GM18861 (cell line): ENCODE results near the gene DACH1.
"Not testable (repeated sequence)": the region's sequence is repeated elsewhere in the genome, so short reads cannot be mapped to it uniquely, and the experiment has no call there.

Experiments used
- ATAC-seq: cut with Tn5 transposase; IDR thresholded peaks from one replicate; pipeline ENCODE4 v1.9.1; 2021; ENCODE audit not compliant: unreplicated experiment

DACH1 gene

DNA sequence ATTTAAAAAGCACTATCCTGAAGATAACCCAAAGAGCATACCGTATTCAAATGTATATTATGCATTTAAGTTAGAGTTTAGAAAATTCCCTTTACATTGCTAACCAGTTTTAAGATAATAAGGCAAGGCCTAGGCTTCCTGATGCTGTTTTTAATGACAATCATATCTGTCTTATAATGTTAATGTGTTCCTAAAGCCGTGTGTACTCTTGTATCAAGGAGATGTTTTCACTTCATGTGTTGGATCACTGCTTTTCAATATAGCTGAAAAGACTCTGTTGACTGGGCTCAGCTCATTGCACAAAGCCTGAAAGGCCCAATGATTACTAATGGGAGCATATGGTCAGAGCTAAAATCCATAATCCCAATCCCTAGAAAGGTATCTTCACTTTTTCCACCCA is 81.6 kb downstream of the DACH1 start:
- ATAC-seq = no peak

DNA sequence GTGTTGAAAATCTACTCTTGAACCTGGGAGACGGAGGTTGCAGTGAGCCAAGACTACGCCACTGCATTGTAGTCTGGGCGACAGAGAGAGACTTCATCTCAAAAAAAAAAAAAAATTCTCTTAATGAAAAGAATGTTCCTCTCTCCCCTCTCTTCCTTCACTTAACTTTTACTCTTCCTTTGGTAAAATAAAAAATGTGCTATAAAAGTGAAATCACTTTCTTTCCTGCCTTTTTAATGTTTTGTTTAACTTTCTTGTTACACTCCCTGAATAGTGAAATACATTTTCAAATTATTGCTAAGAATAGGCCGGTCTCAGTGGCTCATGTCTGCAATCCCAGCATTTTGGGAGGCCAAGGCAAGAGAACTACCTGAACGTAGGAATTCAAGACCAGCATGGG is 86.5 kb downstream of the DACH1 start:
- no peak for ATAC-seq

DNA sequence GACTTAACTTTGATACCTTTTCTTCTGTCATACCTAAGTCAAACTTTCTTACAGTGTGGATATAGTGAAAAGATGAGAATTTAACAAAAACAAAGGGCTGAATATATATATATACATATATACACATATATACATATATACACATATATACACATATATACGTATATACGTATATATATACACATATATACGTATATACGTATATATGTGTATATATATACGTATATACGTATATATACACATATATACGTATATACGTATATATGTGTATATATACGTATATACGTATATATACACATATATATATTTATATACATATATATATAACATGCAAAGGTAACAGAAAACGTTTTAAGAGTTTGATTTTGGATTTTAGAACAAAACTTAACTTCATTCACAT is 88.0 kb downstream of the DACH1 start:
- ATAC-seq = not testable (repeated sequence)

DNA sequence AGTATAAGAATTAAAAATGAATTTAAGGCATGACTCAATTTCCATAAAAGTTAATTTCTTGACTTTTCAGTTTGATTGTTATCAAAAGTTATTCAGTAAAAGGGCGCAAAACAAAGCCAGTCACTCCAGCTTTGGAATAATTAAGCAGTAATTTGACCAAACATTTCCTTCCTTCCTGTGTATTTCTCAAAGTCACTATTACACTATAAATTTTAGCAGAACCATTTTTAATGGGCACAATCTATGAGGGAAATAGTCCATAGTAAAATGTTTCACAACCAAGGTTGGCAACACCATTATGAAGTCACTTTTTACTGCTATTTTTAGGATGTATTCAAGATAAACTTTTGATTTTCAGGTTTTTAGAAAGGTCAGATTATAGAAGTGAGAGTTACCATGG is 91.0 kb downstream of the DACH1 start:
- no peak for ATAC-seq

DNA sequence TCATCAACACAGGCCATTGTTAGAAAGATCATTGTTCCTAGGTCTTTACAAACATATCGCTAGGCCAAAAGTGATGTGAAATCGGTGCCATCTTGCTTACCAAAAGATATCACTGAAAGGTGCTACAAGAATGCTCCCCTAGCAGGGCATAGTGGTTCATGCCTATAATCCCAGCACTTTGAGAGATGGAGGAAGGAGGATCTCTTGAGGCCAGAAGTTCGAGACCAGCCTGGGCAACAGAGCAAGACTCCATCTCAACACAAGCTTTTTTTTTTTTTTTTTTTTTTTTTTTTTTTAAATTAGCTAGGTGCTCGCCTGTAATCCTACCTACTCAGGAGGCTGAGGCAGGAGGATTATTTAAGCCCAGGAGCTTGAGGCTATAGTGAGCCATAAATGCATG is 92.1 kb downstream of the DACH1 start:
- no peak for ATAC-seq

DNA sequence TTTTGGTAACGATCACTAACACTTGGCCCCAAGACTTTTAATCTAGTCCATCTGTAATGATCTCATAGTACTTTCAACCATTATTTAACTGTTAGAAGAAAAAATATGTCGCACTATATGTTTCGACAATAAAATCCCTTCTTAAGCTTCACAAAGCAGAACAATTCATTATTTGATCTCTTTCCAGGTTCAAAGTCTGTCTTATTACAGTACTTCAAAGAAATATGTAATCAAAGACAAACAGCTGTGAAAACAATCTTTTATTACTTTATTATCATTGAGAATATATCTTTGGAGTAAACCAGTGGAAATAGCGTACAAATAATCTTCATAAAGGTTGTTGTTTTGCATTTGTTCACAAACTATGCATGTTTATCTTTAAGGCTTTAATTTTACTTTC is 93.5 kb downstream of the DACH1 start:
- ATAC-seq = no peak

DNA sequence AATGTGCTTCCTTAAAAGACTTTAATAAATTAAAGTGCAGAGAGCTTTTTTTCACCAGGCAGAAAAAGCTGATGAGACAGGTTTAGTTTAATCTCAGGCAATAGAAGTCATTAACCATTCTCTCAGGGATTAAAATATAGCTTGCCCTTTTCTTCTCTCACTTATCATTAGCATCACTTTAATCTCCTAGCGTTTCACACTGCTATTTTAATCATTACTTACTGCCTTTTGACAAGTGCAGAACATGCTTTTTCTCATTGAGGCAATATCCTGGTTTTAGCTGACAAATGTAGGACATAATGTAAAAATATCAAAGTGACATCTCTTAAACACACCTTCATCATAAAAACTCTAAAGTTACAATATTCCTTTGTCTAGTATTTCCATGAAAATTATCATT is 94.6 kb downstream of the DACH1 start:
- ATAC-seq = no peak

DNA sequence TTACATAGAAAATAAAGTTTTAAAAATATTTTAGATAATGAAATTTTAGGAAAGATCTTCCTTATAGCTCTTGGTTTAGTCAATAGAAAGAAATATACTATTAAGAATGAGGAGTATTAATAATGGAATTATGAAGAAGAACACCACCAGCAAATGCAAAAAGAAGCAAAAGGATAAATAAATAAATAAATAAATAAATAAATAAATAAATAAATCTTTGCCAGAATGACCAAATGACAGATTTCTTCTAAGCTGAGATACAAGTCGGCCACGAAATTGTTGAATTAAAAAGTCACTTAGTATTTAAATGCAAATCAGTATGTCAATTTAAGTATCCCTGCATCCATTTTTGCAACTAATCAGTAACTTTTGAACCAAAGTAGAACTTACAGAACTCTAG is 95.9 kb downstream of the DACH1 start:
- no peak for ATAC-seq

DNA sequence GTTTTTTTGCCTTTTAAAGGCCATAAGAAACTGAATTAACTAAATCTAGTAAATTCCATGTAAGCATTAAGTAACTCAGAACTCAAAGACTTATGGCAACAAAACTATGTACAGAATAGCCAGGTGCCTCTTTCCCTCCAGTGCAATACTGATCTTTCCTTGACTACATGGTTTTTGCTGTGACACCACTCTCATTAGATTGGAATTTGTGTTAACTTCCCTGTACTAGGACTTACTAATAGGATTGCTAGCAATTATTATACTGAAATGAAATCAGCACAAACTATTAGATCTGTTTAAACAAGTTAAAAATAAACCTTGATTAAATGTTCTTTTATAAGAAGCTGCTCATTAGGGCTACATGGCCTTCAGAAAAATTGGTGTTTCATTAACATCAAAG is 96.3 kb downstream of the DACH1 start:
- no peak for ATAC-seq

DNA sequence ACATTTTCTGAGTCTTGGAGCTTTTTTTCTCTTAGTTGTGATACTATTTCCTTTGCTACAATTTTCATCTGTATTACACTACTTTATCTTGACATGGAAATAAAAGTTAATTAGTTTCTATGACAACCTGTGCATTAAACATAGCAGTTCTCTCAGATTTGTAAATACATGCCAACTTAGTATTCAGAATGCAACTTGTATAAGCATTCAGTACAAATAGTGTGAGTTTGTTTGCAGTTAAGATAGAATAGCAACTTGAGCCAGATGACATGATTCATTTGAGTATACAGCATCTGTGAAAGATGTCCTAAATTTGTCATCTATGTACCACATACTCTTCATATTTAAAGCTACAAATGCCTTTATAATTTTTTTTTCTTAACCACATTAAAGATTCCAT is 98.1 kb downstream of the DACH1 start:
- ATAC-seq = no peak

DNA sequence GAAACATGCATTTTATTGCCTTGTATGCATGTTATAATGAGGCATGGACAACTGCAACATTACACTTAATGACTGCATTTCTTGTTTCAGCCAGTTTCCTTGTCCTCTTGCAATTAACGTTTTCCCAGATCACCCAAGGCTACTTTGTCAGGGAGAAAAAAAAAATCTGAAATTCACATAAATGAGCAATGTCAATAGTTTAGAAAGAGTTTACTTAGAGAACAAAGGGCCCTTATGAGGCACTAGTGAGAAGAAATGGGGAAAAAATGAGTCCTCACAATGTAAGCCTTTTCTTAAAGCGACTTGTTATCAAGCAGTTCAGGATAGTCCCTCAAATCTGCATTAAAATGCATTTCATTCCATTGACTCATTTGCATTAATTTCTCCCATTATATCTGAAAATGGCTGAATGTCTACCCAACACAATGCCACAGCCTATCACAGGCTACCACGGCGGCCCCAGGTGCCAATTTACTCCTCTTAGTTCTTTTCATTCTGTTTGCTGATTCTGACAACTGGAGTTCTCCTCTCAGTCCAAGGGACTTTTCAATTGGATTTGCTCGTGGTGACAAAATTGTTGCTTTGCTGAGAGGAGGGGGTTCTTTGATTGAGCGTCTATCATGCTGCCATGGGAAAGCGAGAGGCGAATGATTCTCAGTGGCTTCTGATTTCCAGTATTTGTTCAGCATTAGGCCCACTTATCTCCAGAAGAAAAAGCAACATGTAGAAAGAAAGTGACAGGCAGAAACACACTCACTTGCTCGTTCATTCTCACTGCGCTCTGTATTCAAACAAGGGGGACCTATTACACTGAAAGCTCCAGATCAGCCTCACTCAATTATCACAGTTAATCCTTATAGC is 107.1 kb downstream of the DACH1 start:
- no peak for ATAC-seq

DNA sequence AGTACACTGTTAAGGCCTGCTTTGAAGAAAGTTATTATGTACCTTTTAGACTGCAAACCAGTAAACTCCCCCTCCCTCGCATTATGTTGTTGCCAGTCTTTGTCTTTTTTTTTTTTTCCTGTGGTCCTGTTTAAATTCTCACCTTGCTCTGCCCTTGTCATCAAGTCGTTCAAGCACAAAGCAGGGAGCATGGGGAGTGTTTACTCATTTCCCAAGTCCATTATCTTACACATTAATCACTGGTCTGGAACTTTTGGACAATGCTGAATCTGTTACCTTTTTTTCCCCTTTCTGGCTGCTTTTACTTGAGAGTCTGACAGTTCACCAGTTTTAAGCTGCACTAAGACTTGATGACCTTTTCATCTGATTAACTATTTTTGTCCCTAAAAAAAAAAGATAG is 108.2 kb downstream of the DACH1 start:
- no peak for ATAC-seq

DNA sequence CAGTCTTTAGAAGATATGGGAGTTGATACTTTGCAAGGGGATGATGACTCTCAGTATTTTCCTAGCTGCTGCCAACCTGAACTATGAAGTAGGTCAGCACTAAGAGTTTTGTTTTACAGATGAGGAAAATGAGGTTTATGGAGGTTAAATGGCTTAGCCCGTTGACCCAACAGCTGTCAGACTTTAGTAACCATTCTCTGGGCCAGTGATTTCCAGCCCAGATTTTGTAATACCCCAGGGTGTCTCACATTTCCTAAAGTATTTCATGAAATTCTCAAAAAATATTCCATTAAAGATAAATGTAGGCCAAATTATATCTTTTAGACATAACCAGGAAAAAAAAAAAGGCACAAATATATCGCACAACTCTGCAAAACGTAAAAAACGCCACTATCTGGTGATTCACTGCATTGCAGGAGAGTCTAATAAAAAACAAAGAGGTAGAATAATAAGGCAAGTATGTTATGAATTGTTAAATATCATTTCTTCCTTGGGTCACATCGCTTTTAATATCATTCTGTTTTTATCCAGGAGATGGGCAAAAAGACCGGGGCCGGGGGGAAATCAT is 112.5 kb downstream of the DACH1 start:
- no peak for ATAC-seq

DNA sequence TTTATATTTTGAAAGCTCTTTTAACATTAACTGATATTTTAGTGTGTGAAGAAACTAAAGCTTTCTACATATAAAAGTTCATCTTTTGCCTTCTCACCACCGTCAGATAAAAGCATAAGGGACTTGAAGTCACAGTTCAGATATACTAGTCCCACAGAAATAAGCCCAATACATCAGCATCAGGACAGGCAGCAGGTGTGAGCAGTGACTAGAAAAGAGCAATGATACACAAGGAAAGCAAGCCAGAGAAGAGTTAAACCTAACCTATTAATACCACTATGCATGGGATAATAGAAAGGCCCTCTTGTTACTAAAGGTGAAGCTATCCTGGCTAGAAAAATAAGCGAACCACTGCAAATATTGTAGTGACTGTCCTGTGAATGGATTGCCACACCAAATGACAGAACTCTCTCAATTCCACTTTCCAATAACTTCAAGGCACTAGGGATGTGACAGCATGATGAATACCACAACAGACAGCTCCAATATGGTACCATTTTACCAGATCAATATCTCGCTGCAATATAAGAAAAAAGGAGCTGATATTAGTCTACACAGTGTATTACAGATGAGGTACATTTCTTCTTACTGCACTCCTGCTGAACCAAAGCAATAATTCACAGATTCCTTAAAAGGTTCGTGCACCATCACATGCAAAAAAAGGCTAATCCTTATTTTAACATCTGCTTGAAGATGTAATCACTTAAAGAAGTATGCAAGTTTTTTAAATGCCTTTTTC is 114.1 kb downstream of the DACH1 start:
- no peak for ATAC-seq

DNA sequence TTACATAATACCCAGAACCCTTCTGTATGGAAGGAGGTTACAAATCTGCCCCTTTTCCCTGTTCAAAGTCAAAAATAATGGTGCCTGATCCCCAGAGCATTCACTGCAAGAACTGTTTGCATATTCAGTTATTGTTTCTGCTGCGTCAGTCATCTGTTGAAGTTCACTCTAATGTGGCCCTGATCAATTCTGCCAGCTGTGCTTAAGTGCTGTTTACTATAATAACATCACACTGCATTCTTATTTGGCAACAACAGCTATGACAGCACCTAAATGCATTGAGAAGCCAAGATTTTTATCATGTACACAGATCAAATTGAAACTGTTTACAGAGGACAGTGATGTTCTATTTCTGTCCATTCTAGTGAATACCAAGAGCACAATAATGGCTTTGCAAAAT is 115.9 kb downstream of the DACH1 start:
- ATAC-seq = no peak

DNA sequence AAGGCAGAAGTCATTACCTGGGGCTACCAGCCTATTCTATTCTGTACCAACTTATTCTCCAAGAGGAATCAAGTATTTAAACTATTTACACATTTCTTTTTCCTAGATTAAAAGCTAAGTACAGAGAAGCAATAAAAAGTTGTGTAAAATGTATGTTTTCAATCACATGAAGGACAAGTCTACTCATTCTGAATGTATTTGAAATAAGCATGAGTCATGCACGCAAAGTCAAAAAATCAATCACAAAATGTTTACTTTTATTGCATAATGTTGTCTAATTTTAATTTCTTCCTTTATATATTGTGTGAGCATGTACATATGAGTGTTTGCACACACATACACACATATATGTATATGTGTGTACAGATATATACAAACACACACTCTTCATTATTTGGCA is 136.7 kb downstream of the DACH1 start:
- ATAC-seq = no peak

DNA sequence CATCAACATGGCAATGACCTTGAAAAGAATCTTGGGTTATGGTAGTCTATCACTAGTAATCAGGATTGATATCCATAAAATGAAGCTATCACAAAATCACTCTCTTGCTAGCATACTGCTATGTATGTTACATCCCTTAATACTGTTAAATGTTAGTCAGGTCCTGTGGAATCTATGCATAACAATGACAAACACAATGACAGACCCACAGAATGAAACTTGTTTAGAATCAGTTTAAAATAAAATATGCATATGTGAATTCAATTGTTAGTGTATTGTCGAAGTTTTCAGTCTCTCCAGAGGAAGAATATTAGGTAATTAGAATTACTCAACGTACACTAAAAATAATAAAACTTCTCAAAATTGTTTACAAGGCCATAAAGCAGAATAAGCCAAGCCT is 137.6 kb downstream of the DACH1 start:
- ATAC-seq = no peak

DNA sequence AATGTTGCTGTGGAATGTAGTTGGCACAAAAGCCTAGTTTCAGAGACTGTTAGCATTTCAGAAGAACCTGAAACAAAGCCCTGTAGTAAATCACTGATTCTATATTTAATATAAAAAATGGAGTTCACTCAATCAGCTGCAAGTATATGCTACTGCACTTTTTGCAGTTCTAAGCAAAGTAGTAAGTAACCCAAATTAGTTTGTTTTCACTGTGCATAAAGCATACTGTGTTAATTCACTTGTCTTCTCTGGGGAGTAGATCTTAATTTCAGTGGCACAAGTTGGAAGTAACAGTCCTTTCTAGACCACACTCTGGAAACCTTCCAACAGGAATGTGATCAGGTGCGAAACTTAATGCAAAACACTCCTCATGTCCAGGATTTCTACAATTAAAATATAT is 139.3 kb downstream of the DACH1 start:
- ATAC-seq = no peak

DNA sequence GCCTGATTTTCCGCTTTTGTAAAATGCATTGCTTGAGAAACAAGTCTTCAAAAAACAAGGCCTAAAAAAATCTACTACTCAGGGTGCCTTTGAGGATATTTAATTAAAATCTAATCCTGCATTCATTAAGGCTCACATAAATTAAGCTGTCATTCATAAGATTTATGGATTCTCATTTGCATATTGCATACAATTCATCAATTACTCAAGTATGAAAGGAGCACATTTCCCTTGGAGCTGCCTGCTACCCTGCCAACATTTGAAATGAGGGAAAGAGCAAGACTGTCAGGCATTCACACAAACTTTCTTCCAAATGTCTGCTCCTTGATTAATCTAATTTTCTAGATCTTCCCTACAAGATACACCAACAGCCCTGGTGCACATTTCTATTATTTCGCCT is 140.0 kb downstream of the DACH1 start:
- no peak for ATAC-seq

DNA sequence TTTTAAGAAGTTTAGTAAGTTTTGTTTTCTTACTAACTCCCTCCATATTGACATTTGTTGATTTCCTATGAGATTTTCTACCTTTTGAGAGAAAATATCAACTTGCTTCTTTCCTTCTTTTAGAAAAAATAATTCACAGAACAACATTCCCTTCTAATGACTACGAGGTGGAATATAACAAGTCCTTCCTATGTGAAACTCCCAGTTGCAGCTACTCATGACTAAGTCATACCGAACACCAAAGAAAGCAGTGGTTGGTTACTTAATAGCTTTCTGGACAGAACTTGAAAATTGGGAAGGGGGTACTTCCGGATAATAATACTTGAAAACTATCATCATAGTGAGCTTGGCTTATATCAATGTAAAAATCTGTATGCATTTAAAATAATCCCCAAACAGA is 144.8 kb downstream of the DACH1 start:
- ATAC-seq = no peak

DNA sequence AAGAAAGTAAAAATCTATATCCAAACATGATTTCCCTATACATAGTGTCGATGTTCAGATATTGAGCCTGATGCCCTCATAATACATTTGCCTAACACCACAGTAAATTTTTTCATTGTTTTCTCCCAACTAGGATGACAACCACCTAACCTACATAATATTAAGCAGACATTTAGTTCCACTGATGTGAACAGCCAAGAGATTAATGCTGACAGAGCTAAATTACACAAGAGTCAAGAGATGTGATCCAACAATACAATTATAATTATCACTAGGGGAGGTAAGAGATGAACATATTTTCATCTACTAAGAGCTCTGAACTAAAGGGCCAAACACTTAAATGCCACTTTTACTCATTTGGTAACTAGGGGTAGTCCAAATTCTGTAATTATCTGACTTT is 145.9 kb downstream of the DACH1 start:
- no peak for ATAC-seq

DNA sequence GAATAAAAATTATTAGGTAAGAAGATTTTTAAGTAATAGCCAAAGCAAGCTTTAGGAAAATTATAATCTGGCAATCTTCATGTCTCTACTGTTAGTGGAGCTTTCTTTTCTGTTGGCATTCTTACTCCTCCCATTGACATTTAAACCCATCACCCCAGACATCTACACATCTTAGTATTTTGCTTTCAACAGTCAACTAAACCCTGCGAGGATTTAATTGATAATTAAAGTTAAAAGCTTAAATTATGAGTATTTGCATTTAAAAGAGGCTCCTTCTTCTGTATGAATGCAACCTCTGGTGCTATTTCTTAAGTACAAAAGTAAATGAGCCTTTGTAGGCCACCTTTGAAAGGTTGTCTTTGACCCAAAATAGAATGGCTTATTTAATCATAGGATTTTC is 148.1 kb downstream of the DACH1 start:
- no peak for ATAC-seq
